SK-N-SH treated with all-trans-retinoic acid at 6 μM for 48 hours (cell line): Measurements from ENCODE around the gene VAV1.

ENCODE experiments used
- ATAC-seq: fragments of 200-7000 bp; cut with Tn5 transposase; 3 replicates; pipeline ENCODE4 v1.9.1; 2020; ENCODE audit warnings: mild to moderate bottlenecking, moderate library complexity
- ARNTL ChIP-seq: fragments of 450-650 bp; formaldehyde crosslinking; IDR thresholded peaks from 2 replicates; pipeline ENCODE4 v1.5.0; 2020; ENCODE audit warnings: low read depth, mild to moderate bottlenecking, moderate library complexity, borderline replicate concordance
- BACH2 ChIP-seq: fragments of 250-450 bp; sonication (Bioruptor Pico); IDR thresholded peaks from 2 replicates; pipeline ENCODE4 v1.9.0; 2021; ENCODE audit warnings: mild to moderate bottlenecking, borderline replicate concordance
- CSDC2 ChIP-seq: fragments of 250-450 bp; sonication (Bioruptor Pico); IDR thresholded peaks from 2 replicates; pipeline ENCODE4 v1.5.0; 2020; ENCODE audit warnings: mild to moderate bottlenecking, moderate library complexity
- GLIS3 ChIP-seq: fragments of 250-450 bp; sonication (Bioruptor Pico); IDR thresholded peaks from 2 replicates; pipeline ENCODE4 v1.5.0; 2020; ENCODE audit warnings: mild to moderate bottlenecking, moderate library complexity
- PPARA ChIP-seq: fragments of 250-450 bp; sonication (Bioruptor Pico); IDR thresholded peaks from 2 replicates; pipeline ENCODE4 v1.5.0; 2020; ENCODE audit warnings: mild to moderate bottlenecking, borderline replicate concordance
- RARB ChIP-seq: fragments of 250-450 bp; sonication (Bioruptor Pico); IDR thresholded peaks from 2 replicates; pipeline ENCODE4 v1.8.0; 2021; ENCODE audit warnings: mild to moderate bottlenecking, moderate library complexity
- TOX ChIP-seq: fragments of 250-450 bp; sonication (Bioruptor Pico); IDR thresholded peaks from 2 replicates; pipeline ENCODE4 v1.8.0; 2021; ENCODE audit warnings: mild to moderate bottlenecking, moderate library complexity, borderline replicate concordance
- ZC3H10 ChIP-seq: fragments of 250-450 bp; sonication (Bioruptor Pico); IDR thresholded peaks from 2 replicates; pipeline ENCODE4 v1.5.1; 2021; ENCODE audit warnings: mild to moderate bottlenecking, moderate library complexity
- ZFP3 ChIP-seq: fragments of 250-450 bp; sonication (Bioruptor Pico); IDR thresholded peaks from 2 replicates; pipeline ENCODE4 v1.5.0; 2020; ENCODE audit warnings: mild to moderate bottlenecking, moderate library complexity
- ZNF565 ChIP-seq: fragments of 450-650 bp; formaldehyde crosslinking; conservative IDR thresholded peaks from 2 replicates; pipeline ENCODE4 v1.5.0; 2020; ENCODE audit warnings: low read depth, mild to moderate bottlenecking, moderate library complexity
- ZNF8 ChIP-seq: fragments of 450-650 bp; formaldehyde crosslinking; IDR thresholded peaks from 2 replicates; pipeline ENCODE4 v1.5.0; 2020; ENCODE audit warnings: mild to moderate bottlenecking, moderate library complexity
- TF ChIP-seq, protein P1 (sequence below): fragments of 250-450 bp; sonication (Bioruptor Pico); IDR thresholded peaks from 2 replicates; pipeline ENCODE4 v1.5.1; 2020; ENCODE audit warnings: low read depth, mild to moderate bottlenecking, moderate library complexity
- TF ChIP-seq, protein P2 (sequence below): fragments of 250-450 bp; sonication (Bioruptor Pico); IDR thresholded peaks from 2 replicates; pipeline ENCODE4 v1.5.0; 2020; ENCODE audit warnings: mild to moderate bottlenecking, moderate library complexity
- TF ChIP-seq, protein P3 (sequence below): fragments of 250-450 bp; sonication (Bioruptor Pico); IDR thresholded peaks from 2 replicates; pipeline ENCODE4 v1.8.0; 2021; ENCODE audit warnings: low read depth, mild to moderate bottlenecking, moderate library complexity, borderline replicate concordance
- TF ChIP-seq, protein P4 (sequence below): fragments of 250-450 bp; sonication (Bioruptor Pico); IDR thresholded peaks from 2 replicates; pipeline ENCODE4 v1.8.0; 2020; ENCODE audit warnings: mild to moderate bottlenecking, moderate library complexity, borderline replicate concordance

Gene VAV1

DNA sequence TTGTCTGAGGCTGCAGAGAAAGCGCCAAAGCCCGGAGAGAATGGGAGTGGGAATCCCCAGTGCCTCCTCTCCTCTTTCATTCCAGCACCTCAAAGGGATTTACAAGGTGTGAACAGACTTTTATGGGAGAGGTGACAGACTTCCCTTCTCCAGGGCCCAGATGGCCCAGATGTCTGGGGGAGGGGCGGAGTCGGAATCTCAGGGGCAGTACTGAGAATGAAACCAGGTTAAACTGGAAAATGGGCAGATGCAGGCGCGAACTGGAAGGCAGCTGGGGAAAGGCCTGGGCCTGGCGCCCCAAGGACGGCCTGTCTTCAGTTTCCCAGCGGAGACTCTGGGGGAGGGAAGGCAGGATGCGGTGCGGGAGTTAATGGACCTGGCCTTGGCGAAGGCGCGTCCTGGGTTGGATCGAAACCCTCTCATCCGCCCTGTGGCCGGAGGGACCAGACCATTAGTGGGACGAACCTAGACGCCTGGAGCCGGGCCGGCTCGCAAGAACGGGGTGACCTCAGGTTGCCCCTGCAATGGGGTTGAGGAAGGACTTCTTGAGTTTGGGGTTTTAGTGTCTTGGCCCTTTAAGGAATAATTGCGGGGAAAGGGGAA is 33.6 kb upstream of the VAV1 start (continued):
- TF ChIP-seq, protein P1, sequence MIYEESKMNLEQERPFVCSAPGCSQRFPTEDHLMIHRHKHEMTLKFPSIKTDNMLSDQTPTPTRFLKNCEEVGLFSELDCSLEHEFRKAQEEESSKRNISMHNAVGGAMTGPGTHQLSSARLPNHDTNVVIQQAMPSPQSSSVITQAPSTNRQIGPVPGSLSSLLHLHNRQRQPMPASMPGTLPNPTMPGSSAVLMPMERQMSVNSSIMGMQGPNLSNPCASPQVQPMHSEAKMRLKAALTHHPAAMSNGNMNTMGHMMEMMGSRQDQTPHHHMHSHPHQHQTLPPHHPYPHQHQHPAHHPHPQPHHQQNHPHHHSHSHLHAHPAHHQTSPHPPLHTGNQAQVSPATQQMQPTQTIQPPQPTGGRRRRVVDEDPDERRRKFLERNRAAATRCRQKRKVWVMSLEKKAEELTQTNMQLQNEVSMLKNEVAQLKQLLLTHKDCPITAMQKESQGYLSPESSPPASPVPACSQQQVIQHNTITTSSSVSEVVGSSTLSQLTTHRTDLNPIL, result no peak

DNA sequence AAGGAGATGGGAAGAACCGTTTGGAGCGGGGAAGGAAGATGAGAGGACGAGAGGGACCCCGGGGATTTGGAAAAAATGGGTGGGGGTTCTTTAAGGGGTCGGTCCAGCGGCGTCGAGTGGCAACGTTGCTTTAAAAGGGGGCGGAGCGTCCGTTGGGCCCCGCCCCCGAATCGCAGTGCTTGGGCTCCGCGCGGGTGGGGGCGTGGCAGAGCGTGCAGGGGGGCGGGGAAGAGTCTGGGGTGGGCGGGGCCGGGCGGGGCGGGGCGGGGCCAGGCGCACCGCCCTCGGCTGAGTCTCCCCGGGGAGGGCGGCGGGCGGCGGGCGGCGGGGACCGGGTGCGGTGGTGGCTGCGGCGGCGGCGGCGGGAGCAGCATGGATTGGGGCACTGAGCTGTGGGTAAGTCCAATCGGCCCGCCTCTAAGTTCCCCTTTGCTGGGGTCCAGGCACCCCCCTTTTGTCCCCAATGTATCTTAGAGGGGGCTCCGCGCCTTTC is 33.1 kb upstream of the VAV1 start, which contains the start of gene TRIP10:
Gene TRIP10 (plus strand): TSS at position 291 of the 493 bp plus-strand sequence. CDS start 82 bp downstream, at position 373.
- ATAC-seq, result peak; percentile 2; the same call in 1 of the 3 replicates
- TF ChIP-seq ZNF8 (CRISPR knock-in tag) (no peak), GLIS3 (CRISPR knock-in tag) (no peak), ZC3H10 (no peak), ARNTL (CRISPR knock-in tag) (no peak), ZFP3 (CRISPR knock-in tag) (no peak)
- TF ChIP-seq, protein P1, result no peak
- TF ChIP-seq, protein P2, sequence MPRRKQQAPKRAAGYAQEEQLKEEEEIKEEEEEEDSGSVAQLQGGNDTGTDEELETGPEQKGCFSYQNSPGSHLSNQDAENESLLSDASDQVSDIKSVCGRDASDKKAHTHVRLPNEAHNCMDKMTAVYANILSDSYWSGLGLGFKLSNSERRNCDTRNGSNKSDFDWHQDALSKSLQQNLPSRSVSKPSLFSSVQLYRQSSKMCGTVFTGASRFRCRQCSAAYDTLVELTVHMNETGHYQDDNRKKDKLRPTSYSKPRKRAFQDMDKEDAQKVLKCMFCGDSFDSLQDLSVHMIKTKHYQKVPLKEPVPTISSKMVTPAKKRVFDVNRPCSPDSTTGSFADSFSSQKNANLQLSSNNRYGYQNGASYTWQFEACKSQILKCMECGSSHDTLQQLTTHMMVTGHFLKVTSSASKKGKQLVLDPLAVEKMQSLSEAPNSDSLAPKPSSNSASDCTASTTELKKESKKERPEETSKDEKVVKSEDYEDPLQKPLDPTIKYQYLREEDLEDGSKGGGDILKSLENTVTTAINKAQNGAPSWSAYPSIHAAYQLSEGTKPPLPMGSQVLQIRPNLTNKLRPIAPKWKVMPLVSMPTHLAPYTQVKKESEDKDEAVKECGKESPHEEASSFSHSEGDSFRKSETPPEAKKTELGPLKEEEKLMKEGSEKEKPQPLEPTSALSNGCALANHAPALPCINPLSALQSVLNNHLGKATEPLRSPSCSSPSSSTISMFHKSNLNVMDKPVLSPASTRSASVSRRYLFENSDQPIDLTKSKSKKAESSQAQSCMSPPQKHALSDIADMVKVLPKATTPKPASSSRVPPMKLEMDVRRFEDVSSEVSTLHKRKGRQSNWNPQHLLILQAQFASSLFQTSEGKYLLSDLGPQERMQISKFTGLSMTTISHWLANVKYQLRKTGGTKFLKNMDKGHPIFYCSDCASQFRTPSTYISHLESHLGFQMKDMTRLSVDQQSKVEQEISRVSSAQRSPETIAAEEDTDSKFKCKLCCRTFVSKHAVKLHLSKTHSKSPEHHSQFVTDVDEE (CRISPR knock-in tag), result no peak
- TF ChIP-seq, all 23 proteins: peak for 0

DNA sequence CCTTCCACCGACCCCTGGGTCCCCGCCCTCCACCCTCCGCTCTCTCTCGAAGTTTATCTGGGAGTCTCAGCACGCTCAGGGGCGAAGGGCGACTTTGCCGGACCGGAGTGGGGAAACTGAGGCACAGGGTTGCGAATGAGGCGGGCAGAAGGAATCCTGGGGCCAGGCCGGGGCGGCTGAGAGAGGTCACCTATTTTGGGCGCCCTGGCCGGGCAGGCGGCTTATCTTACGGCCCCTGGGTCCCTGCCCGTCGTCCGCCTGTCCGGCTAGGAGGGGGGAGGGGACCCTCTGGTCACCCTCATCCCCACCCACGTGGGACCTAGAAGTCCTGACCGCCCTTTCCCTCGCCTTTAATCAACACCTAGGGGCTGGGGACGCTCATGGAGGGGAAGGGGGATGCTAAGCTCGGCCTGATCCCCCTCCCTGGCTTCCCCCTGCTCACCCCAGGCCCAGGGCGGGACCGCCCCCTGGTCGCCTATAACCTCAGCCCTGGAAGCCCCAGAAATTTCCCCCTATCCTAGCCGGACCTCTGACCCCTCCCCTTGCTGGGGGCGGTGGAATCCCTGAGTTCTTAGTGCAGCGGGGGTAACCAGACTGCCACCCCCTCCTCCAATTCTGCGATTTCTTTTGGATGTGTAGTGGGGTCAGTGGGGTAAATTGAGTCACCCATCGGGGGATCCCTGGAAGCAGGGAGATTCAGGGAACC is 32.5 kb upstream of the VAV1 start:
- no peak for TF ChIP-seq ZC3H10
- no peak for TF ChIP-seq ZFP3 (CRISPR knock-in tag)
- TF ChIP-seq CSDC2 (CRISPR knock-in tag), result no peak
- TF ChIP-seq ZNF565 (CRISPR knock-in tag), result no peak
- TF ChIP-seq, protein P2 (CRISPR knock-in tag), result no peak
- TF ChIP-seq BACH2 (CRISPR knock-in tag), result no peak
- TF ChIP-seq GLIS3 (CRISPR knock-in tag), result no peak
- TF ChIP-seq, protein P3, sequence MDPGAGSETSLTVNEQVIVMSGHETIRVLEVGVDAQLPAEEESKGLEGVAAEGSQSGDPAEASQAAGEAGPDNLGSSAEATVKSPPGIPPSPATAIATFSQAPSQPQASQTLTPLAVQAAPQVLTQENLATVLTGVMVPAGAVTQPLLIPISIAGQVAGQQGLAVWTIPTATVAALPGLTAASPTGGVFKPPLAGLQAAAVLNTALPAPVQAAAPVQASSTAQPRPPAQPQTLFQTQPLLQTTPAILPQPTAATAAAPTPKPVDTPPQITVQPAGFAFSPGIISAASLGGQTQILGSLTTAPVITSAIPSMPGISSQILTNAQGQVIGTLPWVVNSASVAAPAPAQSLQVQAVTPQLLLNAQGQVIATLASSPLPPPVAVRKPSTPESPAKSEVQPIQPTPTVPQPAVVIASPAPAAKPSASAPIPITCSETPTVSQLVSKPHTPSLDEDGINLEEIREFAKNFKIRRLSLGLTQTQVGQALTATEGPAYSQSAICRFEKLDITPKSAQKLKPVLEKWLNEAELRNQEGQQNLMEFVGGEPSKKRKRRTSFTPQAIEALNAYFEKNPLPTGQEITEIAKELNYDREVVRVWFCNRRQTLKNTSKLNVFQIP (CRISPR knock-in tag), result no peak
- TF ChIP-seq PPARA (CRISPR knock-in tag), result no peak
- no peak for TF ChIP-seq RARB
- no peak for TF ChIP-seq TOX
- no peak for ATAC-seq

DNA sequence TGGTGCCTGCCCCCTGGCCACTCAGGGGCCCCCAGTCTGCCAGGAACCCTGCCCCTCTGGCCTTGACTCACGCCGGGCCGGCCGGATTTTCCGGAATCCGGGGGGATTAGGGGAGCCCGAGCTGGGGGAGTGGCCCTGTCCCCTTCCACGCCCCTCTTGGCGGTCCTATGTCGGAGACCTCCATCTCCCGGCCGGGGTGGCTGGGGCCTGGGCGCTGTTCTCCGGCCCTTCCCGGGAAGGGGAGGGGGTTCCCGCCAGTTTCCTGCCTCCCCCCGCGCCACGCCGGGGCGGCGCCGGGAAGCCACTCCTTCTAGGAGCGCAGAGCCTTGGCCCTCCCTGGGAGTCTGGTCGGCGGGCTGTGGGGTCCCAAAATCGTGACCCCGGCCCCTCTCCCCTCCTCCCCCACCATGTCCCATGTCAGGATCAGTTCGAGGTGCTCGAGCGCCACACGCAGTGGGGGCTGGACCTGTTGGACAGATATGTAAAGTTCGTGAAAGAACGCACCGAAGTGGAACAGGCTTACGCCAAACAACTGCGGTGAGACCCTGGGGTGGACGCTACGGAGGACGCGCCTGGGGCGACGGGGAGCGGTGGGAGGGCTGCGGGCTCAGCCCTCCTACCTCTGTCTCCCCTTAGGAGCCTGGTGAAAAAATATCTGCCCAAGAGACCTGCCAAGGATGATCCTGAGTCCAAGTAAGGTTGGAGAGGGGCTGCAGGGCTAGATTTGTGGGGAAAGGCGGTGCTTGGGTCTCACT is 31.7 kb upstream of the VAV1 start:
- ATAC-seq, result no peak

More for the DNA sequence above, 31.7 kb upstream of the VAV1 start:
- TF ChIP-seq, protein P4, sequence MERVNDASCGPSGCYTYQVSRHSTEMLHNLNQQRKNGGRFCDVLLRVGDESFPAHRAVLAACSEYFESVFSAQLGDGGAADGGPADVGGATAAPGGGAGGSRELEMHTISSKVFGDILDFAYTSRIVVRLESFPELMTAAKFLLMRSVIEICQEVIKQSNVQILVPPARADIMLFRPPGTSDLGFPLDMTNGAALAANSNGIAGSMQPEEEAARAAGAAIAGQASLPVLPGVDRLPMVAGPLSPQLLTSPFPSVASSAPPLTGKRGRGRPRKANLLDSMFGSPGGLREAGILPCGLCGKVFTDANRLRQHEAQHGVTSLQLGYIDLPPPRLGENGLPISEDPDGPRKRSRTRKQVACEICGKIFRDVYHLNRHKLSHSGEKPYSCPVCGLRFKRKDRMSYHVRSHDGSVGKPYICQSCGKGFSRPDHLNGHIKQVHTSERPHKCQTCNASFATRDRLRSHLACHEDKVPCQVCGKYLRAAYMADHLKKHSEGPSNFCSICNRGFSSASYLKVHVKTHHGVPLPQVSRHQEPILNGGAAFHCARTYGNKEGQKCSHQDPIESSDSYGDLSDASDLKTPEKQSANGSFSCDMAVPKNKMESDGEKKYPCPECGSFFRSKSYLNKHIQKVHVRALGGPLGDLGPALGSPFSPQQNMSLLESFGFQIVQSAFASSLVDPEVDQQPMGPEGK (CRISPR knock-in tag), result peak; percentile 63; the same call in 1 of the 2 replicates
- TF ChIP-seq BACH2 (CRISPR knock-in tag), result no peak
- TF ChIP-seq, protein P1, result no peak
- TF ChIP-seq, all 23 proteins: peak for 1
